Measurements from ENCODE around the gene KLHL33. TPM values are rescaled to one million over a fixed set of nuclear protein-coding genes. Genes with fewer than 3 reads are reported as not detected.

The KLHL33 gene
- polyA plus RNA-seq, 1 experiment = 0.22 TPM

DNA sequence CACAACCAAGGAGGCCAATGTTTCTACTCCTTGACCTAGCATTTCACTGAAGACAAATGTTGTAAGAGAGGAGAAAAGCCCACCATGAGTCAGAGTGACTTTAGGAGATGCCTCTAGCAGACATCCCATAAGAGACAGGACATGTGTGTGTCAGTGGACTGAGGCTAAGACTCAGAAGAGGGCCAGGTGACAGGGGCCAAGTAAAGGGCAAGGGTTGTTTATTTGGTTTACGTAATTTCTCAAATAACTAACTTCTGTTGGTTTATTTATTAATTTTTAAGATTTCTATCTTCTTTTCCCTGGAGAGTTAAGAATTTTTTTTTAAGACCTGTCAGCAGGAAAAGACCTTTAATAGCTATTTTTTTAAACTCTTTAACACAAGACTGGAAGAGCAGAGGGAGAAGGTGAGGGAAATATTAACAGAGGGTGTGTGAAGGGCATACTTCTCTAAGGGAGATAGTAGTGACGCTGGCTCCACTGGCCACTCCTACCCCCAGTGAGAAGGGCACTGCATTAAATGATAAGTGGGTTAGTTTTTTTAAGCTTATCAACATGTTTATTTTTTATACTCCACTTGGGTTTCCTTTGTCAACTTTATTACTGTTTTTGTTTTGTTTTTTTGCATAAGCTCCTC, 36.7 kb upstream of the KLHL33 start:
- no peak overlapping the region for H3K4me3 ChIP-seq (ENCODE audit: low read depth, low read length)
- CTCF ChIA-PET = interaction anchor here (1.0 kb wide), 1 partner anchor 10 kb away, joined by 3 read pairs; no protein-coding TSS in a partner anchor
- no peak for DNase-seq (ENCODE audit: low read depth)
- H3K36me3 ChIP-seq (ENCODE audit: control insufficient read depth, insufficient read depth, low read length) = peaks cover 2% of the 10 kb centered on the region; the same call in 1 of the 2 replicates
- POLR2A ChIA-PET = no interaction called here
- H3K27me3 ChIP-seq (ENCODE audit: control insufficient read depth, insufficient read depth, low read length) = no peaks in the 10 kb centered on the region
- TF ChIP-seq, protein P1, sequence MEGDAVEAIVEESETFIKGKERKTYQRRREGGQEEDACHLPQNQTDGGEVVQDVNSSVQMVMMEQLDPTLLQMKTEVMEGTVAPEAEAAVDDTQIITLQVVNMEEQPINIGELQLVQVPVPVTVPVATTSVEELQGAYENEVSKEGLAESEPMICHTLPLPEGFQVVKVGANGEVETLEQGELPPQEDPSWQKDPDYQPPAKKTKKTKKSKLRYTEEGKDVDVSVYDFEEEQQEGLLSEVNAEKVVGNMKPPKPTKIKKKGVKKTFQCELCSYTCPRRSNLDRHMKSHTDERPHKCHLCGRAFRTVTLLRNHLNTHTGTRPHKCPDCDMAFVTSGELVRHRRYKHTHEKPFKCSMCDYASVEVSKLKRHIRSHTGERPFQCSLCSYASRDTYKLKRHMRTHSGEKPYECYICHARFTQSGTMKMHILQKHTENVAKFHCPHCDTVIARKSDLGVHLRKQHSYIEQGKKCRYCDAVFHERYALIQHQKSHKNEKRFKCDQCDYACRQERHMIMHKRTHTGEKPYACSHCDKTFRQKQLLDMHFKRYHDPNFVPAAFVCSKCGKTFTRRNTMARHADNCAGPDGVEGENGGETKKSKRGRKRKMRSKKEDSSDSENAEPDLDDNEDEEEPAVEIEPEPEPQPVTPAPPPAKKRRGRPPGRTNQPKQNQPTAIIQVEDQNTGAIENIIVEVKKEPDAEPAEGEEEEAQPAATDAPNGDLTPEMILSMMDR (IDR thresholded peaks at IDR 0.05; ENCODE audit: insufficient read depth, low read depth, low read length) = no peak

DNA sequence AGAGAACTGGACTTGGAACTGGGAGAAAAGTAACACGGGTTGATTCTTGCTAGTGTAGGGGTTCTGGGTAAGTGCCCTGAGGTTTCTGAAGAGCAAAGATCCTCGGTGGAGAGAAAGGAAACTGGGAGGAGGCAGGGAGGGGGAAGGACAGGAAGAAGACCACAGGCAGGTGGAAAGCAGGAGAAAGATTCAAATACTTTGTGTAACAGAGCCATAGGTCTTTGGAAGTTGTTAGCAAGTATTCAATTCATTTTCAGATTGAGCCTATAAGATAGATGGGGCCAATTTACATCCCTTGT, 34.6 kb upstream of the KLHL33 start:
- H3K27me3 ChIP-seq (ENCODE audit: control insufficient read depth, insufficient read depth, low read length) = no peaks in the 10 kb centered on the region
- peaks cover 2% of the 10 kb centered on the region; the same call in 1 of the 2 replicates for H3K36me3 ChIP-seq (ENCODE audit: control insufficient read depth, insufficient read depth, low read length)
- peak overlapping the region; percentile 70 for H3K4me3 ChIP-seq (ENCODE audit: low read depth, low read length)
- ChIA-PET CTCF (interaction anchor here (1.0 kb wide), 1 partner anchor 50 kb away, joined by 3 read pairs; no protein-coding TSS in a partner anchor), POLR2A (interaction anchor here (1.1 kb wide), 1 partner anchor 127 kb away, joined by 3 read pairs; the partner anchor contains the start of gene PARP2)
- TF ChIP-seq, protein P1 (IDR thresholded peaks at IDR 0.05; ENCODE audit: insufficient read depth, low read depth, low read length) = no peak
- no peak for DNase-seq (ENCODE audit: low read depth)

DNA sequence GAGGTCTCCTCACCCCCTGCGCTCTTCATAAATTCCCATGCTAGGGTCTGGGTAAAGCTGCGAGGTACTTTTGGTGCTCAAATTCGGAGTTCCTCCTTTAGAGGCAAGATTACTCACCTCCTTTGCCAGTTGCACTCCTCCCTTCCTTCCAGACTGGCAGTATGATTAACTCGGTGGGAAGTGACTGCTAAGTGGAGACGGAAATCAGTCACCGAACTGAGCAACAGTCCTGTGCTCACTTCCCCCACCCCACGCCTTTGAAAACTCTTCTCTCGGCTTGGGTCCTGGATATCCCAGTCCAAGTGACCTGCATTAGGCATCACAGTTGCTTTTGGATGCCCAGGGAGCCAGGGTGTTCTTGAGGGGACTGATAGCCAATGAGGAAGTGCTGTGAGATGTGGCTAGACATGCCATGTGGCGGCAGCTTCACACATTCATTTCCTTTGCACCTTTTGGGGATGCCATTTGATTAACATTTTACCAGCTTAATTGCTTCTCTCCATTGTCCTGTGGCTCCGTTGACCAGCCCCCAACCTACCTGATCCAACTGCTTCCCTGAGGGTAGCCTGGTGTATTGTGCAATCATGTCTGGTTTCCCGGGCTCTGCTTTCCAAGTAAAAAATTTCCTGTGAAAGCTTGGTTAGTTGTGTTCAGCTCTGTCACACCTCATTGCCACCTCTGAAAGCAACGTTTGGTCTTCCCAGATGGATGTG, 34.1 kb upstream of the KLHL33 start:
- Histone ChIP-seq H3K27me3 (ENCODE audit: control insufficient read depth, insufficient read depth, low read length) (no peaks in the 10 kb centered on the region), H3K4me3 (ENCODE audit: low read depth, low read length) (peak overlapping the region; percentile 70), H3K36me3 (ENCODE audit: control insufficient read depth, insufficient read depth, low read length) (peaks cover under 1% of the 10 kb centered on the region; the same call in 1 of the 2 replicates)
- TF ChIP-seq, protein P1 (IDR thresholded peaks at IDR 0.05; ENCODE audit: insufficient read depth, low read depth, low read length) = no peak
- DNase-seq (ENCODE audit: low read depth) = no peak
- ChIA-PET CTCF (interaction anchor here (0.7 to 1.0 kb wide), 3 partner anchors 49 to 221 kb away, joined by 3 read pairs; no protein-coding TSS in a partner anchor), POLR2A (interaction anchor here (0.7 to 1.1 kb wide), 3 partner anchors 9 to 127 kb away, joined by 3 to 5 read pairs (median 3); partner anchors contain the start of genes PARP2 and PIP4P1)

DNA sequence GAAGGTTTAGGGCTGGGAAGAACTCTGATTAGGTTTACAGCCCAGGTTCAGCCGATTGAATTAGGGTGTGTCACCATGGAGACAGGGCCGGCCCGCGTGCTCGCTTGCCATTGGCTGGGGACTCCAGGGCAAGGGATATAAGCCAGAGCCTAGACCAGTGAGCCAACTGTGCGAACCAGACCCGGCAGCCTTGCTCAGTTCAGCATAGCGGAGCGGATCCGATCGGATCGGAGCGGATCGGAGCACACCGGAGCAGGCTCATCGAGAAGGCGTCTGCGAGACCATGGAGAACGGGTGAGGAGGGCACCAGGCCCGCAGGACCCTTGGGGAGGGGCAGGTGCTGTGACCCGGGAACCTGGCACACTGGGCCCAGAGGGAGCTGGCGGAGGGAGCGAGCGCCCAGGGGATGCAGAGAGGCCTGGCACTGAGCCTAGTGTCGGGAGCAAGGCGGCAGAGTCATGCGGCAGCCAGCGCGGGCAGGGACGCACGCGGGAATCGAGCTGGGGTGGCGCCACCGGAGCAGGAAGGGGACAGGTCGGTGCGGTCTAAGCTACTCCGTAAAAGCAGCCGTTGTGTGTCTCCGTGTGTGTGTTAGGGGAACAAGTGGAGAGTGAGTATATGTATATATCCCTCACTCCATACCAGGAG, 33.4 kb upstream of the KLHL33 start, which contains the start of gene PNP:
Gene PNP, plus strand, starts transcription at position 165 of the 648 bp plus-strand sequence. Its CDS starts 119 bp downstream, at position 284.
- peak; percentile 32 for DNase-seq (ENCODE audit: low read depth)
- Histone ChIP-seq H3K4me3 (ENCODE audit: low read depth, low read length) (peak within 1 kb of the TSS; percentile 70), H3K27me3 (ENCODE audit: control insufficient read depth, insufficient read depth, low read length) (peaks cover 1% of the 10 kb centered on the region; the same call in 1 of the 2 replicates), H3K36me3 (ENCODE audit: control insufficient read depth, insufficient read depth, low read length) (no peaks in the 10 kb centered on the region)
- ChIA-PET CTCF (interaction anchor here (0.8 to 1.0 kb wide), 2 partner anchors 49 to 222 kb away, joined by 3 read pairs; no protein-coding TSS in a partner anchor), POLR2A (interaction anchor here (0.7 to 1.1 kb wide), 3 partner anchors 8 to 126 kb away, joined by 3 to 5 read pairs (median 3); partner anchors contain the start of genes PARP2 and PIP4P1)
- TF ChIP-seq, protein P1 (IDR thresholded peaks at IDR 0.05; ENCODE audit: insufficient read depth, low read depth, low read length) = no peak

All from BJ (cell line).